Adrenal gland (tissue), 5 donors: ENCODE measurements around the gene TSPAN32.
"Not testable (repeated sequence)": the region's sequence is repeated elsewhere in the genome, so short reads cannot be mapped to it uniquely, and the experiment has no call there.

Experiments used
- CTCF ChIP-seq, 6 experiments: fragments of 450-650 bp in 4 of 6; fragments of 200-600 bp in 2 of 6; sonication (generic) in 1 of 6; IDR thresholded peaks; 1 replicate in 5 of 6; 2 replicates in 1 of 6; pipeline versions ENCODE4 v1.5.1 to v1.8.0; 2016 to 2021; ENCODE audit warnings: antibody characterized with exemption in 6 of 6, mild to moderate bottlenecking in 2 of 6, moderate library complexity in 1 of 6
- POLR2A ChIP-seq, 2 donors: fragments of 450-650 bp; IDR thresholded peaks; one replicate each; pipeline ENCODE4 v1.6.1; 2017; ENCODE audit warnings: antibody characterized with exemption in 2 of 2, mild to moderate bottlenecking in 2 of 2, moderate library complexity in 1 of 2
- donor health status: DM: no; HTN: no; CAD: no.

DNA sequence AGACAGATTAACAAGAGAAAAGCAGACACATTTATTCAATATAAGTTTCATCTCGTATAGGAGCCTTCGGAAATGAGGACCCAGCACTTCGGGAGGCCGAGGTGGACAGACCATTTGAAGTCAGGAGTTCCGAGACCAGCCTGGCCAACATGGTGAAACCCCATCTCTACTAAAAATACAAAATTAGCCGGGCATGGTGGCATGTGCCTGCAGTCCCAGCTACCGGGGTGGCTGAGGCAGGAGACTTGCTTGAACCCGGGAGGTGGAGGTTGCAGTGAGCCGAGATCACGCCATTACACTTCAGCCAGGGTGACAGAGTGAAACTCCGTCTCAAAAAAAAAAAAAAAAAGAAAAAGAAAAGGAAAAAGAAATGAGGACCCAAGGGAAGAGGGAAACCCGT lies 62.6 kb downstream of the TSPAN32 start:
- not testable (repeated sequence) for TF ChIP-seq CTCF, POLR2A (IDR thresholded peaks at IDR 0.05)
